SK-N-SH (cell line): ENCODE data around the gene MEI1. TPM values are rescaled to one million over a fixed set of nuclear protein-coding genes. Genes with fewer than 3 reads are reported as not detected.

Experiments
- CTCF ChIA-PET: fragments of 300-600, 350-600 bp; formaldehyde crosslinking; extraction: SDS; loops from one replicate; lab custom pipeline; 2021; lab: Yijun Ruan, JAX
- POLR2A ChIA-PET: fragments of 350-600 bp; sonication (Branson Sonifier 250); formaldehyde crosslinking; extraction: SDS; loops from one replicate; lab custom pipeline; 2020; ENCODE audit warnings: antibody characterized with exemption, inconsistent platforms; lab: Yijun Ruan, JAX
- DNase-seq: peaks from one replicate; pipeline ENCODE4 v3.0.0; 2012
- H2AFZ ChIP-seq: fragments of 200-600 bp; sonication (generic); 2 replicates; pipeline ENCODE4 v1.8.1; 2016; ENCODE audit warnings: antibody characterized with exemption, mild to moderate bottlenecking, low read depth
- H3F3A ChIP-seq: fragments of 200-600 bp; sonication (generic); replicated peaks from 2 replicates; pipeline ENCODE3; 2016; ENCODE audit warnings: antibody characterized with exemption, mild to moderate bottlenecking; ENCODE audit not compliant: insufficient read depth
- H3K27ac ChIP-seq, 2 experiments: fragments of 200-500 bp in 1 of 2; fragments of 200-600 bp in 1 of 2; sonication (Bioruptor generic) in 1 of 2; sonication (generic), shearing (Covaris generic) in 1 of 2; 2 replicates each; pipeline versions ENCODE4 v1.5.1 to v1.6.1; 2014 to 2016; ENCODE audit warnings: low read depth in 2 of 2, inconsistent platforms in 1 of 2, low read length in 1 of 2, mild to moderate bottlenecking in 1 of 2, mixed read lengths in 1 of 2
- H3K27me3 ChIP-seq: fragments of 200-600 bp; sonication (generic), shearing (Covaris generic); 2 replicates; pipeline ENCODE4 v1.6.1; 2016; ENCODE audit warnings: mixed run types; ENCODE audit not compliant: insufficient read depth
- H3K36me3 ChIP-seq, 2 experiments: fragments of 200-500 bp in 1 of 2; fragments of 200-600 bp in 1 of 2; sonication (Bioruptor generic) in 1 of 2; sonication (generic) in 1 of 2; replicated peaks in 1 of 2; 2 replicates each; pipeline versions ENCODE3 to v1.5.1; 2014 to 2016; ENCODE audit warnings: low read length in 1 of 2, mild to moderate bottlenecking in 1 of 2; ENCODE audit not compliant: insufficient read depth in 2 of 2, control insufficient read depth in 1 of 2
- H3K4me1 ChIP-seq, 2 experiments: fragments of 200-500 bp in 1 of 2; fragments of 200-600 bp in 1 of 2; sonication (Bioruptor generic) in 1 of 2; sonication (generic), shearing (Covaris generic) in 1 of 2; 2 replicates each; pipeline versions ENCODE4 v1.5.1 to v1.6.1; 2014 to 2016; ENCODE audit warnings: low read depth in 1 of 2, low read length in 1 of 2, mixed run types in 1 of 2; ENCODE audit not compliant: insufficient read depth in 2 of 2, control insufficient read depth in 1 of 2
- H3K4me2 ChIP-seq: fragments of 200-600 bp; sonication (generic), shearing (Covaris generic); 2 replicates; pipeline ENCODE4 v1.6.1; 2017; ENCODE audit warnings: mixed run types
- H3K4me3 ChIP-seq, 2 experiments: fragments of 200-500 bp in 1 of 2; fragments of 200-600 bp in 1 of 2; sonication (Bioruptor generic) in 1 of 2; sonication (generic), shearing (Covaris generic) in 1 of 2; 2 replicates each; pipeline versions ENCODE4 v1.5.1 to v1.8.1; 2014 to 2016; ENCODE audit warnings: low read depth in 2 of 2, inconsistent platforms in 1 of 2, low read length in 1 of 2, mild to moderate bottlenecking in 1 of 2, mixed read lengths in 1 of 2, moderate library complexity in 1 of 2
- H3K79me2 ChIP-seq: fragments of 200-600 bp; sonication (generic); 2 replicates; pipeline ENCODE4 v1.8.1; 2017; ENCODE audit warnings: mild to moderate bottlenecking; ENCODE audit not compliant: insufficient read depth
- H3K9ac ChIP-seq: fragments of 200-600 bp; sonication (generic); 2 replicates; pipeline ENCODE4 v1.6.1; 2017; ENCODE audit warnings: mixed run types
- H3K9me2 ChIP-seq: fragments of 200-600 bp; sonication (generic); 2 replicates; pipeline ENCODE4 v1.6.1; 2017; ENCODE audit warnings: mixed run types
- H3K9me3 ChIP-seq: fragments of 200-600 bp; sonication (generic); 2 replicates; pipeline ENCODE4 v1.6.1; 2017; ENCODE audit warnings: mixed run types, mild to moderate bottlenecking, moderate library complexity
- H4K20me1 ChIP-seq: fragments of 200-600 bp; sonication (generic); 2 replicates; pipeline ENCODE4 v1.6.1; 2017; ENCODE audit warnings: mild to moderate bottlenecking, mixed run types; ENCODE audit not compliant: insufficient read depth
- EP300 ChIP-seq, 2 experiments: IDR thresholded peaks; 2 replicates each; pipeline versions ENCODE4 v1.4.0 to v1.6.1; 2012; ENCODE audit warnings: borderline replicate concordance in 1 of 2, low read depth in 1 of 2, low read length in 1 of 2
- JUND ChIP-seq: IDR thresholded peaks from 2 replicates; pipeline ENCODE4 v1.4.0; 2012
- MEF2A ChIP-seq: IDR thresholded peaks from 2 replicates; pipeline ENCODE4 v1.4.0; 2012; ENCODE audit warnings: low read depth, borderline replicate concordance
- MXI1 ChIP-seq: IDR thresholded peaks from 2 replicates; pipeline ENCODE4 v1.6.1; 2012; ENCODE audit warnings: mild to moderate bottlenecking, low read depth, low read length, improper control_type of control experiment
- NFIC ChIP-seq: IDR thresholded peaks from 2 replicates; pipeline ENCODE4 v1.4.0; 2012; ENCODE audit warnings: borderline replicate concordance
- NRF1 ChIP-seq: IDR thresholded peaks from 2 replicates; pipeline ENCODE4 v1.6.1; 2012; ENCODE audit warnings: low read depth, mild to moderate bottlenecking, low read length
- RAD21 ChIP-seq: IDR thresholded peaks from 2 replicates; pipeline ENCODE4 v1.6.1; 2012; ENCODE audit warnings: mild to moderate bottlenecking, low read length
- SIN3A ChIP-seq: IDR thresholded peaks from 2 replicates; pipeline ENCODE4 v1.6.1; 2012; ENCODE audit warnings: low read depth, mild to moderate bottlenecking, low read length, moderate library complexity, borderline replicate concordance
- TAF1 ChIP-seq: IDR thresholded peaks from 2 replicates; pipeline ENCODE4 v1.6.1; 2012; ENCODE audit warnings: low read depth, mild to moderate bottlenecking, low read length, moderate library complexity, borderline replicate concordance
- TCF12 ChIP-seq: IDR thresholded peaks from 2 replicates; pipeline ENCODE4 v1.4.0; 2012
- YY1 ChIP-seq: IDR thresholded peaks from 2 replicates; pipeline ENCODE4 v1.4.0; 2012; ENCODE audit warnings: low read depth, mild to moderate bottlenecking
- WGBS: methylation state at CpG from one replicate; pipeline ENCODE4 v1.1.6; 2017; ENCODE audit warnings: low lambda C conversion rate; 5-methylcytosine and 5-hydroxymethylcytosine counted together
- polyA plus RNA-seq, 3 experiments: library from polyadenylated mRNA; depleted of rRNA; stranded (reverse); fragments of >200 nt; gene quantifications; 2 replicates each; pipeline ENCODE4 v1.2.3, GENCODE V29; 2012
- TF ChIP-seq, protein P1 (sequence below): IDR thresholded peaks from 2 replicates; pipeline ENCODE4 v1.4.0; 2012; ENCODE audit warnings: low read depth, borderline replicate concordance
- TF ChIP-seq, protein P2 (sequence below): IDR thresholded peaks from 2 replicates; pipeline ENCODE4 v1.4.0; 2012; ENCODE audit warnings: low read depth
- TF ChIP-seq, protein P3 (sequence below): IDR thresholded peaks from 2 replicates; pipeline ENCODE4; 2012
- TF ChIP-seq, protein P4 (sequence below): IDR thresholded peaks from 2 replicates; pipeline ENCODE4 v1.6.1; 2012; ENCODE audit warnings: mild to moderate bottlenecking, low read depth, low read length, moderate library complexity

MEI1 gene
- polyA plus RNA-seq, 1 of the 3 experiments (the other 2 are of a cell fraction): not detected

DNA sequence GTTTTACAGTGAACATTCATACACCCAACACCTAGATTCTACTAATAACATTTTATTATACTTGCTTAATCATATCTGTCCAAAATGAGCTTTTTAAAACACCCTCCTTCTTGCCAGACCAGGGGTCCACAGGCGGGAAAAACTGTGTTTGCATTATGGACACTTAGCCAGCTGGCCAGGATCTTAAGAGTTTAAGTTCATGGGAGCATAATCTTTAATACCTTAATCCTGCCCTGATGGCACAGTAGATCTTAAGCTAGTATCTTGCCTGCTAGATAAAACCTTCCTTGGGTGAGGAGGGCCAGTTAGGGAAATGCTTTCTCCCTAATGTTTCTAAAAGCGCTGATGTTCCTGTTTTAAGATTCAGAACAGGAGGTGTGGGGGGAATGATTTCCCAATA is 88.0 kb downstream of the MEI1 start (continued):
- TF ChIP-seq, protein P1, sequence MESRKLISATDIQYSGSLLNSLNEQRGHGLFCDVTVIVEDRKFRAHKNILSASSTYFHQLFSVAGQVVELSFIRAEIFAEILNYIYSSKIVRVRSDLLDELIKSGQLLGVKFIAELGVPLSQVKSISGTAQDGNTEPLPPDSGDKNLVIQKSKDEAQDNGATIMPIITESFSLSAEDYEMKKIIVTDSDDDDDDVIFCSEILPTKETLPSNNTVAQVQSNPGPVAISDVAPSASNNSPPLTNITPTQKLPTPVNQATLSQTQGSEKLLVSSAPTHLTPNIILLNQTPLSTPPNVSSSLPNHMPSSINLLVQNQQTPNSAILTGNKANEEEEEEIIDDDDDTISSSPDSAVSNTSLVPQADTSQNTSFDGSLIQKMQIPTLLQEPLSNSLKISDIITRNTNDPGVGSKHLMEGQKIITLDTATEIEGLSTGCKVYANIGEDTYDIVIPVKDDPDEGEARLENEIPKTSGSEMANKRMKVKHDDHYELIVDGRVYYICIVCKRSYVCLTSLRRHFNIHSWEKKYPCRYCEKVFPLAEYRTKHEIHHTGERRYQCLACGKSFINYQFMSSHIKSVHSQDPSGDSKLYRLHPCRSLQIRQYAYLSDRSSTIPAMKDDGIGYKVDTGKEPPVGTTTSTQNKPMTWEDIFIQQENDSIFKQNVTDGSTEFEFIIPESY: no peak
- TF ChIP-seq EP300 (IDR thresholded peaks at IDR 0.05; ENCODE audit: borderline replicate concordance in 1 of 2, low read depth in 1 of 2, low read length in 1 of 2): no peak
- TF ChIP-seq TCF12: no peak
- TF ChIP-seq, protein P2, sequence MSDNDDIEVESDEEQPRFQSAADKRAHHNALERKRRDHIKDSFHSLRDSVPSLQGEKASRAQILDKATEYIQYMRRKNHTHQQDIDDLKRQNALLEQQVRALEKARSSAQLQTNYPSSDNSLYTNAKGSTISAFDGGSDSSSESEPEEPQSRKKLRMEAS: no peak
- TF ChIP-seq NFIC: no peak

DNA sequence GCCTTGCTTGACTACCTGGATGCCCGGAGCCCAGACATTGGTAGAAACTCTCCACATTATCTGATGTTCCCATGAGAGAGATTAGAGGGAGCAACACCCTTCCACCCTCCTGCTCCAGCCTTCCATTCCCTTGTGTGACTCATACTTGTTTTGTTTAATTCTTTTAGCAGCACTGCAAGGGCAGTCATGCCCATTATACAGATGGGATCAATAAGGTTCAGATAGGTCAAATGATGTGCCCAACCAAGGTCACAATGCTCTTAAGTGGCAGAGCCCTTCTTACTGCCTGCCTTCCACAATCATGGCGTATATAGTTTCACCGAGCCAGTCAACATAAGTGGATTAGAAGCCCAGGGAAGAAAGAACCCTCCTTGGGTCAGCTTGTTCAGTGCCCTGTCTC is 94.6 kb downstream of the MEI1 start:
- DNase-seq: no peak
- Histone ChIP-seq H3K4me1 (no peaks in the 10 kb centered on the region), H3K4me2 (no peak overlapping the region), H4K20me1 (no peaks in the 10 kb centered on the region), H3F3A (no peaks in the 10 kb centered on the region), H3K79me2 (no peaks in the 10 kb centered on the region), H3K36me3 (no peaks in the 10 kb centered on the region), H3K27me3 (no peaks in the 10 kb centered on the region), H3K9me2 (no peaks in the 10 kb centered on the region), H3K4me3 (no peak overlapping the region), H3K27ac (no peak overlapping the region), H2AFZ (no peak overlapping the region), H3K9ac (no peak overlapping the region), H3K9me3 (no peaks in the 10 kb centered on the region)
- no peak for TF ChIP-seq TAF1
- TF ChIP-seq, protein P3, sequence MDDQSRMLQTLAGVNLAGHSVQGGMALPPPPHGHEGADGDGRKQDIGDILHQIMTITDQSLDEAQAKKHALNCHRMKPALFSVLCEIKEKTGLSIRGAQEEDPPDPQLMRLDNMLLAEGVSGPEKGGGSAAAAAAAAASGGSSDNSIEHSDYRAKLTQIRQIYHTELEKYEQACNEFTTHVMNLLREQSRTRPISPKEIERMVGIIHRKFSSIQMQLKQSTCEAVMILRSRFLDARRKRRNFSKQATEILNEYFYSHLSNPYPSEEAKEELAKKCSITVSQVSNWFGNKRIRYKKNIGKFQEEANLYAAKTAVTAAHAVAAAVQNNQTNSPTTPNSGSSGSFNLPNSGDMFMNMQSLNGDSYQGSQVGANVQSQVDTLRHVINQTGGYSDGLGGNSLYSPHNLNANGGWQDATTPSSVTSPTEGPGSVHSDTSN: no peak
- no peak for TF ChIP-seq EP300 (IDR thresholded peaks at IDR 0.05; ENCODE audit: borderline replicate concordance in 1 of 2, low read depth in 1 of 2, low read length in 1 of 2)
- no peak for TF ChIP-seq JUND
- TF ChIP-seq SIN3A: no peak
- CTCF ChIA-PET: no interaction called here
- 77% methylated on average over 1 of the region's 3 CpGs for WGBS
- POLR2A ChIA-PET: no interaction called here

DNA sequence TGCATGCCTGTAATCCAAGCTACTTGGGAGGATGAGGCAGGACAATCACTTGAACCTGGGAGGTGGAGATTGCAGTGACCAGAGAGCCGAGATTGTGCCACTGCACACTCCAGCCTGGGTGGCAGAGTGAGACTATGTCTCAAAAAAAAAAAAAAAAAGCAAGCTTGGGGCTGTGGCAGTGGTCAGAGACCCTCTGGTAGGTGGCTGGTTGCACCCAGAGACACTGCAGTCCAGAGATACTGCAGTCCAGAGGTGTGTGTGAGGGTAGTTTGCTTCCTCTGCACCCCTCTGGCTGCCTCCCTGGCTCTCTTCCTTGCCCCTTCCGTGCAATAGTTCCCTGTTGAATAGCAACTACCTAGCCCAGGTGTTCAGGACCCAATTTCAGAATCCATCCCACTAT is 99.4 kb downstream of the MEI1 start:
- Histone ChIP-seq H3K4me3 (no peak overlapping the region), H3K4me1 (peaks cover 0 to 9% of the 10 kb centered on the region in 2 experiments; a peak in 2 of 4 replicates), H3K79me2 (0 out of 2 replicates have a peak, but pooled peaks cover 6% of the 10 kb centered on the region), H3K27ac (no peak overlapping the region), H3K4me2 (no peak overlapping the region), H3K9ac (no peak overlapping the region), H3K9me3 (no peaks in the 10 kb centered on the region), H3F3A (no peaks in the 10 kb centered on the region), H3K9me2 (no peaks in the 10 kb centered on the region), H4K20me1 (no peaks in the 10 kb centered on the region), H3K36me3 (no peaks in the 10 kb centered on the region), H3K27me3 (no peaks in the 10 kb centered on the region), H2AFZ (no peak overlapping the region)
- CTCF ChIA-PET: interaction anchor here (2.8 kb wide), 1 partner anchor 101 kb away, joined by 18 read pairs; no protein-coding TSS in a partner anchor
- POLR2A ChIA-PET: no interaction called here
- no peak for DNase-seq
- 83% methylated on average over 2 of the region's 2 CpGs for whole genome bisulfite sequencing
- TF ChIP-seq, protein P4, sequence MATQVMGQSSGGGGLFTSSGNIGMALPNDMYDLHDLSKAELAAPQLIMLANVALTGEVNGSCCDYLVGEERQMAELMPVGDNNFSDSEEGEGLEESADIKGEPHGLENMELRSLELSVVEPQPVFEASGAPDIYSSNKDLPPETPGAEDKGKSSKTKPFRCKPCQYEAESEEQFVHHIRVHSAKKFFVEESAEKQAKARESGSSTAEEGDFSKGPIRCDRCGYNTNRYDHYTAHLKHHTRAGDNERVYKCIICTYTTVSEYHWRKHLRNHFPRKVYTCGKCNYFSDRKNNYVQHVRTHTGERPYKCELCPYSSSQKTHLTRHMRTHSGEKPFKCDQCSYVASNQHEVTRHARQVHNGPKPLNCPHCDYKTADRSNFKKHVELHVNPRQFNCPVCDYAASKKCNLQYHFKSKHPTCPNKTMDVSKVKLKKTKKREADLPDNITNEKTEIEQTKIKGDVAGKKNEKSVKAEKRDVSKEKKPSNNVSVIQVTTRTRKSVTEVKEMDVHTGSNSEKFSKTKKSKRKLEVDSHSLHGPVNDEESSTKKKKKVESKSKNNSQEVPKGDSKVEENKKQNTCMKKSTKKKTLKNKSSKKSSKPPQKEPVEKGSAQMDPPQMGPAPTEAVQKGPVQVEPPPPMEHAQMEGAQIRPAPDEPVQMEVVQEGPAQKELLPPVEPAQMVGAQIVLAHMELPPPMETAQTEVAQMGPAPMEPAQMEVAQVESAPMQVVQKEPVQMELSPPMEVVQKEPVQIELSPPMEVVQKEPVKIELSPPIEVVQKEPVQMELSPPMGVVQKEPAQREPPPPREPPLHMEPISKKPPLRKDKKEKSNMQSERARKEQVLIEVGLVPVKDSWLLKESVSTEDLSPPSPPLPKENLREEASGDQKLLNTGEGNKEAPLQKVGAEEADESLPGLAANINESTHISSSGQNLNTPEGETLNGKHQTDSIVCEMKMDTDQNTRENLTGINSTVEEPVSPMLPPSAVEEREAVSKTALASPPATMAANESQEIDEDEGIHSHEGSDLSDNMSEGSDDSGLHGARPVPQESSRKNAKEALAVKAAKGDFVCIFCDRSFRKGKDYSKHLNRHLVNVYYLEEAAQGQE: no peak
- no peak for TF ChIP-seq TAF1
- TF ChIP-seq MEF2A: no peak
- no peak for TF ChIP-seq TCF12
- TF ChIP-seq YY1: no peak
- TF ChIP-seq NRF1: no peak
- TF ChIP-seq MXI1: no peak
- TF ChIP-seq, protein P2: no peak
- TF ChIP-seq, protein P3: no peak
- no peak for TF ChIP-seq RAD21
